GM18517 (cell line): Measurements from ENCODE around the gene MRPL40.
"Not testable (repeated sequence)": the region's sequence is repeated elsewhere in the genome, so short reads cannot be mapped to it uniquely, and the experiment has no call there.

Experiments used
- ATAC-seq: cut with Tn5 transposase; IDR thresholded peaks from one replicate; pipeline ENCODE4 v1.9.1; 2021; ENCODE audit warnings: mild to moderate bottlenecking, moderate library complexity; ENCODE audit not compliant: unreplicated experiment

The MRPL40 gene

DNA sequence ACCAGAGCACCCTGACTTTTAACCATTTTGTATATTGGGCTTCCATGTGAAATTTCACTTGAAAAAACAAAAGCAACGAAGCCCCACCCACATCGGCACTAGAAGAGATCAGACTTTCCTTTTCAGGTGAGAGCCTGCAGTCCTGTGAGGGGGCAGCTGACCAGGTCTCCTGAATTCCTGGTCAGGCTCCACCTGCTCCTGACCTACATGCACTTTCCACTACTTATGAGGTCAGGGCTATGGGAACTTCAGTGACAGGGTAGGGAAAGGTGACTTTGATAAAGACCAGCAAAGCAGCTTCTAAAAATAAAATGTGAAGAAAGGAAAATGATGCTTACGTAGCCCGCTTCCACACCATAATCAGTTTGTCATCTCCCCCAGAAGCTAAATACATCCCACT lies 25.5 kb upstream of the MRPL40 start:
- ATAC-seq = no peak

DNA sequence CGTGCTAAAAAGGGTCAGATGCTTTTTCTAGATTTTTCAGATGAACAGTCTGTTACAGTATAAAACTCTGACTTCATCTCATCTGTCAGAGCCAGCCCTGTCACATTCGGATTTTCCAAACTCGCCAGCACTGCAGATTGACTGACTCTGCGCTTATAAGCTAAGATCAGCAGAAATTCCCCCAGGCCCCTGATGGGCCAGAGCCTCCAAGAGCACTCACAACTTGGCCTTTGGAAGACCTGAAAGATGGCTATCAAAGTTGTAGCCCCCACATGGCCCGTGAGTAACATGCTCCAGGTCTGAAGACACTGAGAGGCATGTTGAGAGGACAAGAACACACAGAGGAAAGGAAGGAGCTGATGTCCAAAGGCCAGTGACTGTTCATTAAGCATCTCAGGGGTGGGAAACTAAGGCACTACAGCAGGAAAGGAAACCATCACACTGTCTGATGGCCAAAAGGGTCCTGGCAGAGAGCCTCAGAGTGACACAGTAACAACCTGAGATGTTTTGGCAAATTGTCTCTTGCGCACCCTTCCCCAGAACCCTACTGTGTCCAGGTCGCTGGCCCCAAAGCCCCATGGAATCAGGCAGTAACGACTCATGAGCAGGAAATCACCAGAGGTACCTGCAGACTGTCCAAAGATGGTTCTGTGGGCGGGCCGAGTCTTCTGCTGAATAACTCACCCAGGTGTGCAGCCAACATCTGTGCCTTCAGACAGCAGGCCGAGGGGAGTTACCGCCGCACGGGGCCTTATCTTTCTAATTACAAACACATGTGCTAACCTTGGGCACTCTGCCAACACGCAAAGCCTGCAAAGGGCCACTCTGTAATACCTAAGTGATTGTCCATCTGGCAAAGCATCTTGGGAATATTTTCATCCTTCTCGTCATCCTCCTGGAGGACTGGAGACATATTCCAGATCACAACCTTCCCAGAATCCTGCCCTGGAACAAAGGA lies 24.4 kb upstream of the MRPL40 start:
- ATAC-seq = no peak

DNA sequence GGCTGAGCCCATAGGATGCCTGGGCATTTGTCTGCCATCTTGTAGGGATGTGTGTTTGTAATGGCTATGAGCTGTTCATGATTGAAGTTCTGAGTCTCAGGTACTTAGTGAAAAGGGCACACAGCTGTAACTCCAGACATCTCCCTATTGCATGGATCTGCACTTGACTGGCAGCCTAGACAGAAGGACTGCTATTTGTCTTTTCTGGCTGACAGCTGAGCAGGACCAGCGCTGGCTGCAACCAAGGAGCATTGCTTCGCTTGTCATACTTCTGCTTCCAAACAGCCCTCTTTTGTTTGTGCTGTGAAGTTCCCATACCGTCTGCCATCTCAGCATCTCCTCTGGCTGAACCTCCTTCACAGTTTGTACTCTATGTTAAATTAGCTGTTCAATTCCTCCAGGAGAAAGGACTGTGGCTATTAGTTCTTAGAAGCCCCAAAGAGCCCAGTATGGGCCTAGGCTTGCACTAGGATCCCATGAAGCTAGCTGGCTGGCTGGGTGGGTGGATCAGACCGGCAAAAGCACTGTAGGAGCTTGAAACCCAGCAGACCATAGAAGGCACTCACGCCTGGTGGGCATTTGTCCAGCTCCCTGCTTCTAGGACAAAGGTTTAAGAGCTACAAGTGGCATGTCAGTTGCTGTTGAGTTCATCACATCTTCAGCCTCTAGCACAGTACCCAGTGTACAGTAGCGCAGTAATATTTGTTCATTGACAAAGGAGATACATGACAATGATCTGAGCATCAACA lies 21.2 kb upstream of the MRPL40 start:
- no peak for ATAC-seq

GRCh38 chr22:19411690-19412045 lies 20.7 kb upstream of the MRPL40 start:
- ATAC-seq = no peak

GRCh38 chr22:19412478-19412877 lies 19.9 kb upstream of the MRPL40 start:
- ATAC-seq = no peak

GRCh38 chr22:19412923-19413322 lies 19.4 kb upstream of the MRPL40 start:
- ATAC-seq = no peak

DNA sequence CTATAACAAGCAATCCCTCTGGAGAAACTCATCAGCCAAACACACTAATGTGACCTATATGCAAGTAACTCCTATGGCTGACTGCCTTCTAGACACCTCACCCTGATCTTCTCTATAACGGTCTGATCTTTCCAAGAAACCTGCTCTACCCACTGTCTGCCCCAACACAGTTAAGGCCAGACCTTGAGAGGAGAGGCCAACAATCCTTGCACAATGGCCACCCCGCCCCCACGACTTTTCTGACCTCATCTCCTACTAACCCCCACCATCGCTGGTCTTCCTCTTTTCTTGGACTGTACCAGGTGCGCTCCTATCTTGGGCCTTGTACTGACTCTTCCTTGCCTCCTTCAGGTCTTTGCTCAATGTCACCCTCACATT lies 13.3 kb upstream of the MRPL40 start:
- no peak for ATAC-seq

- ATAC-seq = peak; percentile 59
These were observed 12.7 kb upstream of the MRPL40 start for GRCh38 chr22:19419464-19420178.

DNA sequence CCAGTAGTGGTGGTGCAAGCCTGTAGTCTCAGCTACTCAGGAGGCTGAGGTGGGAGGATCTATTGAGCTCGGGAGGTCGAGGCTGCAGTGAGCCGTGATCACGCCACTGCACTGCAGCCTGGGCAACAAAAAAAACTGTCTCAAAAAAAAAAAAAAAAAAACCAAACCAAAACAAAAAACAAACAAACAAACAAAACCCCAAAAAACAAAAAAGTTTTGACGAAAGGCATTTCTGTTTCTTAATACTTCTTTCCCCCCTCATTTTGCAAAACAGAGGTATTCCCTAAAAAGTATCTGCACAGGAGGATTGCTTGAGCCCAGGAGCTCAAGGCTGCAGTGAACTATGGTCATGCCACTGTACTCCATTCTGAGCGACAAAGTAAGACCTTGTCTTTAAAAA lies 12.0 kb upstream of the MRPL40 start:
- no peak for ATAC-seq

GRCh38 chr22:19422440-19423301 lies 9.7 kb upstream of the MRPL40 start:
- ATAC-seq = no peak

- ATAC-seq = no peak
These were observed 8.2 kb upstream of the MRPL40 start for GRCh38 chr22:19424186-19424500.

- ATAC-seq = no peak
These were observed 2.1 kb upstream of the MRPL40 start for GRCh38 chr22:19429950-19430889.

GRCh38 chr22:19430890-19431541 lies 1.3 kb upstream of the MRPL40 start:
- no peak for ATAC-seq

DNA sequence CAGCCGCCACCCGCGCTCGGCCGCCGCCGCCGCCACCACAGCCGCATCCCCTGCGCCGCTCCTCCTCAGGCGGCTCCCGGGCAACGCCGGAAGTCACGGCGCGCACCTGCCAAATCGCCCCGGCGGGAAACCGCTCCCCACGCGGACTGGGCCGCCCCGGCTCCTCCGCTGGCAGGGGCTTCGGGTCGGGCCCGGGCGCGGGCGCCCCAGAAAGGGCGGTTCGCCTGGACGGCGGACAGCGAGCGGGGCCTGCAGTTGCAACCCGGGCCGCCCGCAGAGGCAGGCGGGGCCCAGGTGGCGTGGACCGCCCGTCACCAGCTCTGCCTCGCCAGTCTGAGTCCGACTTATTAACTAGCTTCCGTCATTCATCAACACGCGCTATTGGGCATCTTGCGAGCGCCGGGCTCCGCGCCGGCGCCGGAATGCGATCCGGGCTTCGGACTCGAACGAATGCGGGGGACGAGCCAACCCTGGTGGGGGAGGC lies 654 bp upstream of the MRPL40 start, which contains the start of gene HIRA:
Gene HIRA, minus strand, starts transcription at position 85 of the 484 bp plus-strand sequence. CDS start 257 bp downstream, outside the sequence.
- ATAC-seq = peak; percentile 48

DNA sequence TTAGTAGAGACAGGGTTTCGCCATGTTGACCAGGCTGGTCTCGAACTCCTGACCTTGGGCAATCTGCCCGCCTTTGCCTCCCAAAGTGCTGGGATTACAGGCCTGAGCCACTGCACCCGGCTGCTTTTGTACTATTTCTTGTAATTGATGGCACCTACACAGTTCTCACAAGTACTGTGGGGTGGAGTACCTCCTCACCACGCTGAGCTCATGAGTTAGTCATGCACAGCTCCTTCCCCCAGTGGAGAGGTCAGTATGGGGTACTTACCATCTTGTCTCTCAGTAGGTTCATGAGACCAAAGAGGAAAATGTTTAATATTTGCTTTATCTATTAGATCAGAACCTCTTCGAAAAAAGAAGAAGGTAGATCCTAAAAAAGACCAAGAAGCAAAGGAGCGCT lies 2.1 kb downstream of the MRPL40 start:
- ATAC-seq = no peak

- ATAC-seq = no peak
These were observed 2.7 kb downstream of the MRPL40 start for GRCh38 chr22:19434829-19435580.

DNA sequence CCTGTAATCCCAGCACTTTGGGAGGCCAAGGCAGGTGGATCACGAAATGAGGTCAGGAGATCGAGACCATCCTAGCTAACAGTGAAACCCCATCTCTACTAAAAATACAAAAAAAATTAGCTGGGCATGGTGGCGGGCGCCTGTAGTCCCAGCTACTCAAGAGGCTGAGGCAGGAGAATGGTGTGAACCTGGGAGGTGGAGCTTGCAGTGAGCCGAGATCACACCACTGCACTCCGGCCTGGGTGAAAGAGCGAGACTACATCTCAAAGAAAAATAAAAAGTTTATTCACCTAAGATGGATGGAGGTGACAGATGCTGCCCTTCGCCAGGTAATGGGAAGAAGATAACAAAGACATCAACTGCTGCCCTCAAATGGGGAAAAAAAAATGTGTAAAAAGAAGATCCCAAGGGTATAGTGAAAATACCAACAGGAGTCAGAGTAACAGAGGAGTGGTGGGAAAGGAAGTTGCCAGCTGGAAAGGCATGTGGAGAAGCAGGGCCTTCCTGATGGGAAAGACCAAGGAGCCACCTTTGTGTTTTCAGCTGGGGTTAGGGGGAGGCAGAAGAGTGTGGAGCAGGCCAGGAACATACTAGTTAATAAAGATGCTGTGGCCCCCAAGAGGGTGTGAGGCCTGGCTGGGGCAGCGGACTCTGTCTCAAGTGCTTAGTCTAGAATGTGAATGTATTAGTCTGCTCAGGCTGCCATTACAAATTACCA lies 4.3 kb downstream of the MRPL40 start:
- ATAC-seq = not testable (repeated sequence)
